HG03460 (cell line): ENCODE measurements around the gene F10.
"Not testable (repeated sequence)": the region's sequence is repeated elsewhere in the genome, so short reads cannot be mapped to it uniquely, and the experiment has no call there.

Experiments used
- ATAC-seq: cut with Tn5 transposase; IDR thresholded peaks from one replicate; pipeline ENCODE4 v1.9.1; 2021; ENCODE audit not compliant: unreplicated experiment

F10 gene

GRCh38 chr13:113150550-113151365 is 28.2 kb downstream of the F10 start:
- no peak for ATAC-seq

- no peak for ATAC-seq
Observed at GRCh38 chr13:113151745-113152690, 29.4 kb downstream of the F10 start.

GRCh38 chr13:113152691-113152983 is 30.0 kb downstream of the F10 start:
- no peak for ATAC-seq

- peak; percentile 37 for ATAC-seq
Observed at GRCh38 chr13:113152984-113153809, 30.6 kb downstream of the F10 start.

GRCh38 chr13:113153810-113154748 is 31.5 kb downstream of the F10 start:
- peak; percentile 66 for ATAC-seq

- no peak for ATAC-seq
Observed at GRCh38 chr13:113155201-113155600, 32.6 kb downstream of the F10 start.

- ATAC-seq, result no peak
Observed at GRCh38 chr13:113155982-113156655, 33.5 kb downstream of the F10 start.

GRCh38 chr13:113157206-113157928 is 34.8 kb downstream of the F10 start:
- no peak for ATAC-seq

- no peak for ATAC-seq
Observed at GRCh38 chr13:113157929-113158747, 35.5 kb downstream of the F10 start, which contains the start of gene PROZ. Gene PROZ (plus strand): TSS chr13:113158648. CDS start chr13:113158661, 13 bp downstream.

GRCh38 chr13:113158946-113159345 is 36.3 kb downstream of the F10 start:
- no peak for ATAC-seq

GRCh38 chr13:113159701-113160100 is 37.1 kb downstream of the F10 start:
- ATAC-seq, result no peak

GRCh38 chr13:113160983-113161382 is 38.4 kb downstream of the F10 start:
- ATAC-seq, result no peak

GRCh38 chr13:113161433-113161832 is 38.8 kb downstream of the F10 start:
- ATAC-seq, result no peak

GRCh38 chr13:113161975-113162374 is 39.4 kb downstream of the F10 start:
- ATAC-seq, result not testable (repeated sequence)

GRCh38 chr13:113162783-113163685 is 40.4 kb downstream of the F10 start:
- no peak for ATAC-seq

GRCh38 chr13:113164492-113164891 is 41.9 kb downstream of the F10 start:
- ATAC-seq, result no peak

GRCh38 chr13:113166266-113166665 is 43.7 kb downstream of the F10 start:
- ATAC-seq, result no peak
